Activated naive CD8-positive, alpha-beta T cell treated with anti-CD3 and anti-CD28 coated beads, Interleukin-2, amount 10 ng/mL, durations not matched to agents 7 days and 5 days (primary cell): ENCODE results near the gene STX7. TPM values are rescaled to one million over a fixed set of nuclear protein-coding genes. Genes with fewer than 3 reads are reported as not detected.

ENCODE experiments used
- ATAC-seq: fragments of 150-1000 bp; cut with Tn5 transposase; one replicate; pipeline ENCODE4 v1.10.0; 2021; ENCODE audit warnings: low read depth, moderate library complexity
- POLR2A ChIA-PET: fragments of 350-600 bp; sonication (Branson Sonifier 250); formaldehyde crosslinking; loops from one replicate; lab custom pipeline; 2021; ENCODE audit warnings: antibody characterized with exemption; lab: Charles Lee
- DNase-seq: peaks from one replicate; pipeline ENCODE4 v3.0.0; 2021
- H3K27ac Mint-ChIP-seq: one replicate; pipeline ENCODE4 v1.8.0; 2022; ENCODE audit warnings: mild to moderate bottlenecking, mixed read lengths
- H3K27me3 Mint-ChIP-seq: one replicate; pipeline ENCODE4 v1.8.0; 2022; ENCODE audit warnings: mild to moderate bottlenecking, moderate library complexity, mixed read lengths
- H3K36me3 Mint-ChIP-seq: one replicate; pipeline ENCODE4 v1.8.0; 2021; ENCODE audit warnings: mild to moderate bottlenecking, mixed read lengths
- H3K4me1 Mint-ChIP-seq: one replicate; pipeline ENCODE4 v1.8.0; 2021; ENCODE audit warnings: mixed read lengths
- H3K4me3 Mint-ChIP-seq: one replicate; pipeline ENCODE4 v1.8.0; 2022; ENCODE audit warnings: mild to moderate bottlenecking, moderate library complexity, mixed read lengths
- H3K9me3 Mint-ChIP-seq: one replicate; pipeline ENCODE4 v1.8.0; 2021; ENCODE audit warnings: mixed read lengths
- total RNA-seq, 2 experiments: library from RNA; stranded (reverse); gene quantifications; one replicate each; pipeline ENCODE4 v1.2.3, GENCODE V29; 2021

STX7 gene
- total RNA-seq, 2 experiments from 2014 or later: 20.5 to 25.0 TPM

DNA sequence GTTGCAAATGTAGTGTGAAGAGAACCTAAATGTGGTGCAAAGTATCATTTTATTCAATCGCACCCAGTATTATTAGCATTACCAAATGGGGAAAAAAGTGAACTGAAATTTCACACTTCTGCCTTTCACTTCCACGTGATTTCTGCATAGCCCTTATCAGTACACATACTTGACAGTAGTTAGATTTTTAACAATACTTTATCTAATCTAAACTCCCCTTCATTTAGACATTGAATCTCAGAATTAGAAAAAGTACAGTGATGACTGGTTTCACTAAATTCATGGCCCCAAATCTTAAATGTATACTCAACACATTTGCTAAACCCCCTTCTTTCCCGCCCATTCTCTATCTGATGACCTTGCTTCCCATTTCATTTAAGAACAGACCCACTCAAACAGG, 14.3 kb downstream of the STX7 start:
- no peak overlapping the region for H3K27ac Mint-ChIP-seq
- peaks cover under 1% of the 10 kb centered on the region for H3K9me3 Mint-ChIP-seq
- no peak for DNase-seq
- POLR2A ChIA-PET: no interaction called here
- no peak for ATAC-seq
- H3K27me3 Mint-ChIP-seq: no peaks in the 10 kb centered on the region
- H3K4me3 Mint-ChIP-seq: no peak overlapping the region
- peaks cover 16% of the 10 kb centered on the region for H3K4me1 Mint-ChIP-seq
- H3K36me3 Mint-ChIP-seq: peaks cover 42% of the 10 kb centered on the region

DNA sequence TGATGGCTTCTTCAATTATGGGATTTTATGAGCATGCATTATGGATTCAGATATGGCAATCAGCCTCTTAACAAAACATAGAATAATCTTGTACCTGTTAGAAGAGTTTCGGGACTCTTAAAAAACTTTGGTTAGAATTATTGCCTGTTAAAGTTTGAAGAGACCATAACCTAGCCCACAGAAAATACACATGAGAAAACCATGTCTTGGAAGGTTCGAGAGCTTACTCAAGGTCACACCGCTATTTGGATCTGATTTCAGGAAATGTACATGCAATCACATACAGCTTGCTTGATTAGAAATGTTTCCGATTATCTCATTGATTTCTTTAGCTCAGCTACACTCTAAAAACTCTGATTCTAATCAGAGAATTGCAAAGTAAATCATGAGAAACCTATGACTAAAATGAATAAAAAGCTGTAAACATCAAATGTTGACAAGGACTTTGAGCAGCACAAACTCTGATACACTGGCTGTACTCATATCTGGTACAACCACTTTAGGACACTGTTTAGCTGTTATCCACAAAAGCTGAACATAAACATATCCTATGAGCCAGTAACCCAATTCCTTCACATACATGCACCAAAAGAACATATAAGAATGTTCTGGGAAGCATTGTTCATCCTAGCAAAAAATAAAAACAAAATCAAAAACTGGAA, 16.3 kb downstream of the STX7 start:
- POLR2A ChIA-PET: no interaction called here
- H3K4me3 Mint-ChIP-seq: no peak overlapping the region
- H3K27ac Mint-ChIP-seq: no peak overlapping the region

DNA sequence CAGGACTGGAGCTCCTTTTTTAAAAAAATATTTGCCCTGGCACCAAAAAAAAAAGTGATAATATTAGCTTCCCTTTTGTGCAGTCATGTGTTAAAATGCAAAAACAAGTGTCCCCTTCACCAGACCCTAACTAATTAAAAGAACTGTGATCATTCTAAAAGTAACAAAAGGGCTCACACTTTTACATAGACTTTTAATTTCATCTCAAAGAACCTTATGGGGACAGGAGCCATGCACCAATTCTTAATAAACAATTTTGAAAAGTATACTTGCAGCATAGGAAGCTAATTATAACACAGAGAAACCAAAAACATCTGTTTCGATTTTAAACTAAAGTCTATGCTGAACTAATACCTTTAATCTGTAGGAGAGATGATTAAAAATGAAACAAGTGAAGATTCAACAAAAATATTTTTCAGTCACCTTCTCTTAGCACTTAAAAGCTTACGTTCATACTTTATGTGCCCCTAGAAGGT, 17.3 kb downstream of the STX7 start:
- Mint-ChIP-seq H3K27ac (no peak overlapping the region), H3K4me3 (peak overlapping the region; percentile 40), H3K36me3 (peaks cover 38% of the 10 kb centered on the region), H3K9me3 (peaks cover 4% of the 10 kb centered on the region), H3K27me3 (no peaks in the 10 kb centered on the region), H3K4me1 (peaks cover 16% of the 10 kb centered on the region)
- POLR2A ChIA-PET: interaction anchor here (1.8 kb wide), 1 partner anchor 17 kb away, joined by 5 read pairs; the partner anchor contains the start of gene STX7
- ATAC-seq (no peak), DNase-seq (no peak)

More for the DNA sequence above, 16.3 kb downstream of the STX7 start:
- Mint-ChIP-seq H3K27me3 (no peaks in the 10 kb centered on the region), H3K4me1 (peaks cover 18% of the 10 kb centered on the region), H3K36me3 (peaks cover 43% of the 10 kb centered on the region), H3K9me3 (peaks cover 4% of the 10 kb centered on the region)
- no peak for DNase-seq
- ATAC-seq: no peak

DNA sequence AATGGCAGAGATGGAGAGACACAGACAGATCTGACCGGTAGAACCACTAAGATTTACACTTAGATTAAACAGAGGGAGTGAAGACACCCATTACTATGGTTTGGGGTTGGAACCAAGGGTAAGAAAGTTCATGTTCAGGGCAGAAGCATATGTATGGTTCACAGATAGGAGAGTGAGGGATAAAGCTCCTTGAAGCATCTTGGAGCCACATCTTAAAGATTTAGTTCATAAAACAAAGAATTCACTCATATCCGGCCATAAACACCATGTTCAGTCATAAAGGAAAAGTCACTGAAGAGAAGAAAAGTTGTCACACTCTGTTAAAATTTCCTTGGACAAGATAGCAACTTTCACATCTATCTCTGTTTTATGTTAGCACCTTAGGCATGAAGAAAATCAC, 18.0 kb downstream of the STX7 start:
- no peak for DNase-seq
- Mint-ChIP-seq H3K4me3 (no peak overlapping the region), H3K27ac (no peak overlapping the region), H3K36me3 (peaks cover 32% of the 10 kb centered on the region), H3K27me3 (no peaks in the 10 kb centered on the region), H3K4me1 (peaks cover 16% of the 10 kb centered on the region), H3K9me3 (peaks cover 4% of the 10 kb centered on the region)
- ATAC-seq: no peak
- POLR2A ChIA-PET: interaction anchor here (1.8 kb wide), 1 partner anchor 18 kb away, joined by 5 read pairs; the partner anchor contains the start of gene STX7

DNA sequence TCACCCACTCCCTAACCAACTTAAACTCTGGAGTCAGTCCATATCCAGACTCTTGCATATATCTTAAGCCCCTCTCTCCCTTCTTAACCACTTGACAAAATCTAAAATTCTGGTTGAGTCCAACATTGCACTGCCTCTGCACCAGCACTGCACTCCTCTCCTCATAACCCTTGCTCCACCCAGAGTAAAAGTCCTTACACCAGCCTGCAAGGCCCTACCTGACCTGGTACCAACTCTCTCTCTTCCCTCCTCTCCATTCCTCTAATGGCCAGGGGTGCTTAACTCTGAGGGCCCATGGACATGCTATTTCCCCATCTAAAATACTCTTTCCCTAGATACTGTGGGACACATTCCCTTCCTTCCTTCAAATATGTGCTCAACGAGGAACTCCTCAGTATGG, 21.0 kb downstream of the STX7 start:
- H3K9me3 Mint-ChIP-seq: peaks cover 4% of the 10 kb centered on the region
- no peak overlapping the region for H3K4me3 Mint-ChIP-seq
- no peaks in the 10 kb centered on the region for H3K27me3 Mint-ChIP-seq
- POLR2A ChIA-PET: no interaction called here
- no peak overlapping the region for H3K27ac Mint-ChIP-seq
- DNase-seq (no peak), ATAC-seq (no peak)
- peaks cover 16% of the 10 kb centered on the region for H3K36me3 Mint-ChIP-seq
- H3K4me1 Mint-ChIP-seq: peaks cover 16% of the 10 kb centered on the region

DNA sequence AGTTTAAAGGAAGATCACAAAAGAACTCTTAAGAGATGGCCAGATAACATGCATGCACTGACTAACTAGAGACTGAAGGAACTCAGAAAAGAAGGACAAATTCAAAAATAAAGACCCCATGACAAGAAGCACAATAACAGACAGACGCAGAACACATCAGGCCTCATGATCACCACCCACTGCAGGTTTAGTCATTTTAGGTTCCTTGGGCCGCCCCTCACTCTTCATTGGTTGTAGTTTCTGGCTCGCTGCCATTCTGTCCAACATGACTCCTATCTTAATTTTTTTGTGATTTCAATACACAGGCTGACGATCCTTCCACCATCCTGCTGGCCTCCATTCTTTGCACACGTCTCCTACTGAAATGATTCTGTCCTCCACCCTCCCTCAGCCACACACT, 21.6 kb downstream of the STX7 start:
- ATAC-seq: no peak
- DNase-seq: no peak
- Mint-ChIP-seq H3K4me3 (no peak overlapping the region), H3K36me3 (peaks cover 17% of the 10 kb centered on the region), H3K27ac (no peak overlapping the region), H3K4me1 (peaks cover 16% of the 10 kb centered on the region), H3K27me3 (no peaks in the 10 kb centered on the region), H3K9me3 (peaks cover 4% of the 10 kb centered on the region)
- POLR2A ChIA-PET: no interaction called here

DNA sequence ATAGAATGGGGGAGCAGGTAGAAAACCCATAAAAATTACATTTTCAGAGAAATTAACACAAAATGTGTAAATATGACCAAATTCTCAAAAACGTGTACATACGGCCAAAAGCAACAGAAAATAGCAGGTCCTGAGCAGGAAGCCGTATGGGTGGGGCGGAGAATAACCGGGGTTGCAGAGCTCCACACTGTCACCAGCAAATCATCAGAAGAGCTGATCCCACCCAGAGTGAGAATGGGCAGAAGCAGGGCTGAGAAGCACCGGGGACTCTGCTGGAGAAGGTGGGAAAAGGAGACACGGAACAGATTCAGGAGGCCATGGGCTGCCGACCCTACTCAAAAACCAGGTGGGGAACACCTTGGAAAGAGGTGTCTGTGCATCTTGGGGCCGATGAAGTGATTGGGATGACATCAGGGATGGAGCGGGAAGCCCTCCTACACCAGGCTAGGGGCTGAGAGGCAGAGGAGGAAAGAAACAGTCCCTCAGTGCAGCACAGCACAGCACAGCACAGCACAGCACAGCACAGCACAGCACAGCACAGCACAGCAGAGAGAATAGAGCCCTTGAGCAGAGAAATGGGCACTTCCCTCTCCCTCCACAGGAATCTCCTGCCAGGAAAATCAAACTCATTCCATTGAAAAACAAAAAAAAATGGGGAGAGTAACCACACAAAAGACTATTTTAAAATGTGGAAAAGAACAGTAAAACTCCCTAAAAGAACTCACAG, 22.3 kb downstream of the STX7 start:
- ATAC-seq: no peak
- Mint-ChIP-seq H3K4me3 (no peak overlapping the region), H3K27me3 (no peaks in the 10 kb centered on the region), H3K36me3 (peaks cover 17% of the 10 kb centered on the region), H3K4me1 (peaks cover 14% of the 10 kb centered on the region), H3K27ac (no peak overlapping the region), H3K9me3 (peaks cover 4% of the 10 kb centered on the region)
- POLR2A ChIA-PET: no interaction called here
- DNase-seq: no peak

DNA sequence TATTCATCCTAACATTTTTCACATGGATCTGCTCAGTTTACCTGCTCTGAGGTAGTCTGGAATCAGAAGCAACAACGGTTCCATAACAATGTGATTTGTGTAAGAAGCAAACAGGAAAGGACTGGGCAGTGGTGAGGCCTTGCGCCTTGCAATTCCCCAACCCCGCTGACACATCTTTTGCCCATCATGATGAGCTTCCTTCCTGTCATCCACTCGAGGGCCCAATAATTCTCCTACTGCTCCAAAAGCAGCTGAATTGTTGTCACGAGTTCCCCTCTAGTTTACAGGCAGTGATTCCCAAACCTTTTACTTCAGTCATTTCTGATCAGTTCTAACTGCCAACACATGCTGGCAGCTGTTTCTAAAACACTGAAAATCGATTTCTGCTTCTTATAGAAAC, 22.9 kb downstream of the STX7 start:
- DNase-seq (no peak), ATAC-seq (no peak)
- H3K27me3 Mint-ChIP-seq: no peaks in the 10 kb centered on the region
- H3K9me3 Mint-ChIP-seq: peaks cover 4% of the 10 kb centered on the region
- H3K4me3 Mint-ChIP-seq: no peak overlapping the region
- H3K36me3 Mint-ChIP-seq: peaks cover 17% of the 10 kb centered on the region
- POLR2A ChIA-PET: no interaction called here
- no peak overlapping the region for H3K27ac Mint-ChIP-seq
- H3K4me1 Mint-ChIP-seq: peaks cover 11% of the 10 kb centered on the region

DNA sequence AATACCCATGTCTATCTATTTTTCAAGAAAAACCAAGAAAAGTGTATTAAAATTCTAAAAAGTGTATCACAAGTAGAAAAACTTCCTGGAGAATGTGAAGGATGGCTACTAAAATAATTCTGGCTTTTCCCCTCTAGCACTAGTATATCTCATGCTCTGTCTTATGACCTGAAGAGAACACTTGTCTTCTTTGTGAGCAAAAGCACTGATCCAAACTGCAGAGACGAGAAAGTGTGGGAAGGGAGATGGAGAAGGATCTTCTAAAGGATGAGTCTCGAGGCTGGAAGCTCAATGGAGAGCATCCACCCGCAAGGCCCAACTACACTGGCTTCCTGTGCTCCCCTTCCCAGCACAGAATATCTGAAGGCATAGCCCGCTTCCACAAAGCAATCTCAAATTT, 23.5 kb downstream of the STX7 start:
- no peak overlapping the region for H3K4me3 Mint-ChIP-seq
- H3K36me3 Mint-ChIP-seq: peaks cover 10% of the 10 kb centered on the region
- DNase-seq (no peak), ATAC-seq (no peak)
- no peak overlapping the region for H3K27ac Mint-ChIP-seq
- peaks cover 4% of the 10 kb centered on the region for H3K4me1 Mint-ChIP-seq
- POLR2A ChIA-PET: no interaction called here
- no peaks in the 10 kb centered on the region for H3K27me3 Mint-ChIP-seq
- peaks cover 4% of the 10 kb centered on the region for H3K9me3 Mint-ChIP-seq

DNA sequence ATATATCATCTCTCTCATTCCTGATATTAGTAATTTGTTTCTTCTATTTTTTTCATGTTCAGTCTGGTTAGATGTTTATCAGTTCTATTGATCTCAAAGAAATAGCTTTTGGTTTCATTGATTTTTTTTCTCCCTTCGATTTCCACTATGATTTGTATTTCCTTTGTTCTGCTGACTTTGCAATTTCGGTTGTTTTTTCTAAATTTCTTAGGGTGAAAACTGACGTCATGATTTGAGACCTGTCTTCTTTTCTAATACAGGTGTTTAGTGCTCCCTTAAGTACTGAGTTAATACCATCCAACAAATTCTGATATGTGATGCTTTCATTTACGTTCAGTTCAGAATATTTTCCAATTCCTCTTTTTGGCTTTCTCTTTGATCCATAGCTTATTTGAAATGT, 25.2 kb downstream of the STX7 start:
- Mint-ChIP-seq H3K4me3 (no peak overlapping the region), H3K27me3 (no peaks in the 10 kb centered on the region), H3K27ac (no peak overlapping the region), H3K36me3 (peaks cover 4% of the 10 kb centered on the region), H3K4me1 (peaks cover 5% of the 10 kb centered on the region), H3K9me3 (no peaks in the 10 kb centered on the region)
- POLR2A ChIA-PET: interaction anchor here (0.6 kb wide), 2 partner anchors 325 to 712 kb away, joined by 3 read pairs; no protein-coding TSS in a partner anchor
- ATAC-seq (no peak), DNase-seq (no peak)

DNA sequence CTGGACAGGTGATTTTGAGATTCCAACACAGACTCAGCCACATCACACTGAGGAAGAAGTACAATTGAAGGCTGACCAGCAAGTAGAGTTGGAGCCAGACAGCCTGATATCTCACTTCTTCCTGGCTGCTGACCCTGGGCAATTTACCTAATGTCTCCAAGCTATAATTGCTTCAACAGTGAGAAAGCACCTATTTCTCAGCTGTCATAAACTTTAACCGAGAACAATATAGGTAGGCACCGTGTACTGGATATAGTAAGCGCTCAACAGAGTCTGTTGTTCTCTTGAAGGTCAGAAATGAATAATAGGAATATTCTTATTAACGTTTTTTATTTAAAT, 28.3 kb downstream of the STX7 start:
- ATAC-seq: no peak
- Mint-ChIP-seq H3K36me3 (peaks cover 4% of the 10 kb centered on the region), H3K9me3 (no peaks in the 10 kb centered on the region), H3K4me3 (no peak overlapping the region), H3K27ac (no peak overlapping the region), H3K4me1 (peaks cover 6% of the 10 kb centered on the region), H3K27me3 (no peaks in the 10 kb centered on the region)
- POLR2A ChIA-PET: no interaction called here
- DNase-seq: no peak

DNA sequence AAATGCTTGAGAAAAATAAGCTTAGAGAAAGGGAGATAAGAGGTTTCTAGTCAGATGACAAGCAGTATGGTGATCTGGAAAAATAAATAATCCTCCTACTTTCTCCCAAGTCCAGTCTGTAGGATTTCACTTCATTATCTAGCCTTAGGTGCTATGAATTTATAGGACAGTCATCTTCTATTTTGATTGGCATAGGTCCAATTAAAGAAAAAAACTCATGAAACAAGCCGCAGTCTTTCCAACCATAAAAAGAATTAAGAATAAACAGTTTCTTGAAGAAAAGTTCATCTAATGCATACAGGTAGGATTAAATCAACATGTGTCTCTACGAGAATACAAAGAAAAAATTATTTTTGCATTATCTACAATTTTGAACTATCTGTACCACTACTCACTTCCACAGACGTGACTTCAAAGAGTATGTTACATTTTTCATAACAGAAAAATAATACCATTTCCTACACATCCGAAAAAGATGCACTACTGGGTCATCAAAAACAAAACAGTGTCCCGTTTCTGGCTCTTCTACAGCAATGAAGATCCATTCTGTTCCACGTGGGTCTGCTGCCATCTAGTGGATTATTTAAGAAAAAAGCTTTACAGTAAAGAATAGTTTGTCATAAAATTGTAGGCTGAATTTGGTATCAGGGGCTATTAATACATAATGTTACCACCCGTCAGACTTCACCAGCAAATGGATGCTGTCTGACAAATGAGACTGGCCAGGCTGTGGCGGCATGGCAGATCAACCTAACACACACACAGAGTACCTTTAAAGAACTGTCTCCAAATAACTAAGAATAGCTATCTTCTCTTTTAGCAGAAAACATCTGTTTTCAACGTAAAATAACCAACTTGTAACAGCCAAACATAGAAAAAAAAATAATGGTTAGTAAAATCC, 28.9 kb downstream of the STX7 start:
- peak; percentile 58 for ATAC-seq
- Mint-ChIP-seq H3K27me3 (no peaks in the 10 kb centered on the region), H3K4me3 (no peak overlapping the region), H3K27ac (no peak overlapping the region), H3K9me3 (no peaks in the 10 kb centered on the region), H3K4me1 (peaks cover 5% of the 10 kb centered on the region), H3K36me3 (peaks cover 4% of the 10 kb centered on the region)
- DNase-seq: no peak
- POLR2A ChIA-PET: no interaction called here

DNA sequence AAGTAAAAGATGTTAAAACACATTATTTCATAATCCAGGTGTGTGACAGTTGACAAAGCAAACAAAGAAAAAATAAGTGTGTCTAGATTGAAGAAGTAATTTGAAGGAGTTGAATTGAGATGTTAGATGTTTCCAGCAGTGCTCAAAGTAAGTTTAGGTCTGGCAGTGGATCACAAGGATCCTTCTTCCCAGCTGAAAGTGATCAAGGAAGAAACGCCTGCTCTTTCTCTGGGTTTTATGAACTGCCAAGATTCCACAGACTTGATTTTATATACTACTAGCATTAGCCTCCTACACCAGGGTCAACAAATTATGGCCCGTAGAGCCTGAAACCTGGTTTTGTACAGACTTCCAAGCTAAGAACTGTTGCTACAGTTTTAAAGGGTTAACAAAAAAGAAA, 30.3 kb downstream of the STX7 start:
- POLR2A ChIA-PET: no interaction called here
- H3K9me3 Mint-ChIP-seq: no peaks in the 10 kb centered on the region
- ATAC-seq: no peak

More for the DNA sequence above, 30.3 kb downstream of the STX7 start:
- H3K36me3 Mint-ChIP-seq: peaks cover 4% of the 10 kb centered on the region
- H3K27ac Mint-ChIP-seq: no peak overlapping the region
- no peak overlapping the region for H3K4me3 Mint-ChIP-seq
- DNase-seq: no peak
- H3K4me1 Mint-ChIP-seq: peaks cover 5% of the 10 kb centered on the region
- H3K27me3 Mint-ChIP-seq: no peaks in the 10 kb centered on the region
